ENCODE results near the gene OR4X1. TPM values are rescaled to one million over a fixed set of nuclear protein-coding genes. Genes with fewer than 3 reads are reported as not detected.

Gene OR4X1
- total RNA-seq, result not detected in 2 replicates

GRCh38 chr11:48263423-48263911 lies at the start of gene OR4X1:
OR4X1 (plus strand) TSS chr11:48263861; CDS start chr11:48263861, 0 bp downstream.

DNA sequence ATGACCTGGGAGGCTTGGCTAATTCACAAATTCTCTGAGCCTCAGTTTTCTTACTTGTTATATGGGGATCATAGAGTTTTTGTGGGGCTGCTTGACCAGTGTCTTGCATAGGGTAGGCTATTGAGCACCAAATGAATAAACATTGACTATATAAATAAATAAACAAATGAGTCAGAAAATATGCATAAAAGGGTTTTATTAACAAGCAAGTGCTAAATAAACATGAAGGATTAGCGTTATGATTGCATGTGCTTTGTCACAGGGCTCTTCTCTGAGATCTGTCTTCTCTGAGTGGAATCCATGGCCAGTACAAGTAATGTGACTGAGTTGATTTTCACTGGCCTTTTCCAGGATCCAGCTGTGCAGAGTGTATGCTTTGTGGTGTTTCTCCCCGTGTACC lies 47.2 kb upstream of the OR4X1 start, which contains the start of gene OR4B1:
TSS of gene OR4B1 (plus strand) at position 301 of the 400 bp plus-strand sequence. CDS start at position 301, 0 bp downstream.

DNA sequence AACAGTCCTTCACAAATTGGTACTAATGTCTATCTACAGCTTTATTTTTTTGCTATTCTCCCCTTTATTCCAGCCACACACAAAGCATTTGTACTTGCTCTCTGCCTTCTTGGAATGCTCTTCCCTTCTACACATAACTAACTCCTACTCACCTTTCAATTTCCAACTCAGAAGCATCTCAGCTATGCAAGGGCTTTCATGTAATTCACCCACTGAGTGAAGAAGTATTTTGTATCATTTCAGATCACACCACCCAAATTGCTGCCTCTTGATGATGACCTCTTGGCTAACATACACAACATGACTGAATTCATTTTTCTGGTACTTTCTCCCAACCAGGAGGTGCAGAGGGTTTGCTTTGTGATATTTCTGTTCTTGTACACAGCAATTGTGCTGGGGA lies 18.9 kb upstream of the OR4X1 start, which contains the start of gene OR4X2:
TSS of gene OR4X2 (plus strand) at position 301 of the 400 bp plus-strand sequence. CDS start at position 301, 0 bp downstream.

DNA sequence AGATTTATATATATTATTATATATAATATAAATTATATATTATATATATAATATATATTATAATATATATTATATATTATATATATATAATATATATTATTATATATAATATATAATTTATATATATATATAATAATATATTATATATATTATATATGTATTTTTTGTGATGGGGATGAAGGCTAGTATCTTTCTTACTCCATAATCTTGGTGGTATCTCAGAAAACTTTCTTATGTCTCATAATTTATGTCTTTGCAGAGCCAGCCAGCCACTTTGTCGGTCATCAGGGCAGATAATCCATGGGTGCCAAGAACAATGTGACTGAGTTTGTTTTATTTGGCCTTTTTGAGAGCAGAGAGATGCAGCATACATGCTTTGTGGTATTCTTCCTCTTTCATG lies 42.3 kb downstream of the OR4X1 start, which contains the start of gene OR4S1:
TSS of gene OR4S1 (plus strand) at position 301 of the 400 bp plus-strand sequence. CDS start at position 301, 0 bp downstream.

Other genes with a start within 250 kb of the OR4X1 start
- gene OR4B1, start 47.1 kb upstream of the OR4X1 start, total RNA-seq, result not detected in 2 replicates
- gene OR4X2, start 18.8 kb upstream of the OR4X1 start, total RNA-seq, result not detected in 2 replicates
- not detected in 2 replicates for gene OR4S1, start 42.4 kb downstream of the OR4X1 start, total RNA-seq
- gene OR4C3, start 61.1 kb downstream of the OR4X1 start, total RNA-seq, result not detected in 2 replicates
- gene OR4C5, start 102.6 kb downstream of the OR4X1 start, total RNA-seq, result not detected in 2 replicates
- not detected in 2 replicates for gene OR4A47, start 224.9 kb downstream of the OR4X1 start, total RNA-seq

Data from dermis lymphatic vessel endothelial cell (primary cell).